GM18870 (cell line): ENCODE measurements around the gene IRAK2.
"Not testable (repeated sequence)": the region's sequence is repeated elsewhere in the genome, so short reads cannot be mapped to it uniquely, and the experiment has no call there.

Experiments used
- ATAC-seq: cut with Tn5 transposase; IDR thresholded peaks from one replicate; pipeline ENCODE4 v1.9.1; 2021; ENCODE audit warnings: moderate library complexity; ENCODE audit not compliant: unreplicated experiment

Gene IRAK2, protein sequence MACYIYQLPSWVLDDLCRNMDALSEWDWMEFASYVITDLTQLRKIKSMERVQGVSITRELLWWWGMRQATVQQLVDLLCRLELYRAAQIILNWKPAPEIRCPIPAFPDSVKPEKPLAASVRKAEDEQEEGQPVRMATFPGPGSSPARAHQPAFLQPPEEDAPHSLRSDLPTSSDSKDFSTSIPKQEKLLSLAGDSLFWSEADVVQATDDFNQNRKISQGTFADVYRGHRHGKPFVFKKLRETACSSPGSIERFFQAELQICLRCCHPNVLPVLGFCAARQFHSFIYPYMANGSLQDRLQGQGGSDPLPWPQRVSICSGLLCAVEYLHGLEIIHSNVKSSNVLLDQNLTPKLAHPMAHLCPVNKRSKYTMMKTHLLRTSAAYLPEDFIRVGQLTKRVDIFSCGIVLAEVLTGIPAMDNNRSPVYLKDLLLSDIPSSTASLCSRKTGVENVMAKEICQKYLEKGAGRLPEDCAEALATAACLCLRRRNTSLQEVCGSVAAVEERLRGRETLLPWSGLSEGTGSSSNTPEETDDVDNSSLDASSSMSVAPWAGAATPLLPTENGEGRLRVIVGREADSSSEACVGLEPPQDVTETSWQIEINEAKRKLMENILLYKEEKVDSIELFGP

DNA sequence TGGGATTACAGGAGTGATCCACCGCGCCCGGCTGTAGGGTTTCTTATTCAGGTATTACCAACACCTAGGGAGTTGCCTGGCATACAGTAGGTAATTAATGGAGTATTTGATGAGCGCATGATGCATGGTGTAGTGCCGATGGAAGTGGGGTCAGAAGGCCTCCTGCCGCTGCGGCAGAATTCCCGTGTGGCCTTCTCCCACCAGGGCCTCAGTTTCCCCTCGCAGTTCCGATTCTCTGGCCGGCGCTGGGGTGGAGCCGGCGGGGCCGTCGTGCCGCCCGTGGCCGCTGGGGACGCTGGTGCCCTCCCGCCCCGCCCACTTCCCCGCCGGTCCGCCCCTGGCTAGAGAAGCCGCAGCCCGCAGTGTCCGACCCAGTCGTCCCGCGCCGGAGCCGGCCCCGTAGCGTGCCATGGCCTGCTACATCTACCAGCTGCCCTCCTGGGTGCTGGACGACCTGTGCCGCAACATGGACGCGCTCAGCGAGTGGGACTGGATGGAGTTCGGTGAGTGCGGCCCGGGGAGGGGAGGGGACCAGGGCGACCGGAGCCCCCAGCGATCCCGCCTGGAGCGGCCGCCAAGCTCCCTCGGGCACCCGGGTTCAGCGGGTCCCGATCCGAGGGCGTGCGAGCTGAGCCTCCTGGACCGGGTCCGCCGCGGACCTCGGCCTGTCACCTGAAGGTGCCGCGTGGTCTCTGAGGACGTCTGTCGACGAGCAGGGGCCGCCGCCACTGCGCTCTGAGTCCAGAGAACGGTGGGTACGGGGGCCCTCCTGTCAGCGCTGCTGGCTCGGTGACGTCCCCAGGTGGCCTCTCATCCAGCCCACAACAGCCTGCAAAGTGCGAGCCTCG is at the start of gene IRAK2:
IRAK2 (plus strand) TSS at position 374 of the 848 bp plus-strand sequence; CDS start at position 410, 36 bp downstream.
- no peak for ATAC-seq

DNA sequence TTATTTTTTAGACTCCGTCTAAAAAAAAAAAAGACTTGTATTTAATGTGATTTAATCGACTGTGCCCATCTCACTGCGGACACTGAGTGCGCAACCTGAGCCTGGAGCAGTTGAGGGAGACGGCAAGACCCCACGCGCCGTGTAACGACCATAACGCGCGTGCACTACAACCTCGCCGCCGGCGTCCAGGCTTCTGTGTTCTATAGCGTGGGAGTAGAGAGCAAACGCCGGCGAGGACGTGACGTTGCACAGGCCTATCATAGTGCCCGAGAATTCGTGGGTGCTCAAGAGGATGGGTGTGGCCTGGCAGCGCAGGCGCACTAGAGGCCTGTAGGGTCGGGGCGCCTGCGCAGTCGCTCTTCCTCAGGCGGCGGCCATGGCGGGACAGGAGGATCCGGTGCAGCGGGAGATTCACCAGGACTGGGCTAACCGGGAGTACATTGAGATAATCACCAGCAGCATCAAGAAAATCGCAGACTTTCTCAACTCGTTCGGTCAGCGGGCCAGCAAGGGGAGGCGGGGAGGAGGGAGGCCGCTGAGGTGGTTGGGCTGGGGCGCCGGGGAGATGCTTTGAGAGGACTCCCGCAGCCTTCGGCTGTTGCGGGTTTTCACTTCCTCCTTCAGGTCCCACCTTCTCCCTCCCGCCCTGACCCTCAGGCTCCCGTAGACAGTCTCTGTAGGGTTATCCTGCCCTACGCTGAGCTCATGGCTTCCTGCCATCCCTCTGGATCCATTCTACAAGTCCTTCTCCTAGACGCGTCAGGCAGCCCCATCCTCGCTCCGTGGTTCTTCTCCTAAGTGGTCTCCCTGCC is 49.2 kb upstream of the IRAK2 start, which contains the start of gene BRK1:
BRK1 (plus strand) TSS at position 350 of the 812 bp plus-strand sequence; CDS start at position 377, 27 bp downstream.
- ATAC-seq, result peak; percentile 85

GRCh38 chr3:10116138-10116460 is 48.6 kb upstream of the IRAK2 start:
- no peak for ATAC-seq

- no peak for ATAC-seq
Observed at GRCh38 chr3:10116928-10117327, 47.8 kb upstream of the IRAK2 start.

DNA sequence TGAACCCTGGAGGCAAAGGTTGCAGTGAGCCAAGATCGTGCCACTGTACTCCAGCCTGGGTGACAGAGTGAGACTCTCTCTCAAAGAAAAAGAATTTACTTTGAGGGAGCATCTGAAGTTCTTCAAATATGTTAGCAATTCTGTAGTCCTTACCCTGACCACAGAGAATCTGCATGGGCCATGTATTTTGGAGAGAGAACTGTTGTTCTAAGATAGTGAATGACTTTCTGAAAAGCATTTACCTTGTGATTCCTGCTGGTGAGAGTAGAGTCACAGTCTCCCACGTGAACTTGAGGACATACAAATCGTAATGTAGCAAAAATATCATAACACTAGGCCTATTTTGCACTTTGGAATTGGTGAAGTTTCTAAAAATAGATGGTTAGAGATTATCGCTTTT is 45.3 kb upstream of the IRAK2 start:
- no peak for ATAC-seq

- no peak for ATAC-seq
Observed at GRCh38 chr3:10121064-10121463, 43.7 kb upstream of the IRAK2 start.

GRCh38 chr3:10122724-10123123 is 42.0 kb upstream of the IRAK2 start:
- ATAC-seq, result no peak

DNA sequence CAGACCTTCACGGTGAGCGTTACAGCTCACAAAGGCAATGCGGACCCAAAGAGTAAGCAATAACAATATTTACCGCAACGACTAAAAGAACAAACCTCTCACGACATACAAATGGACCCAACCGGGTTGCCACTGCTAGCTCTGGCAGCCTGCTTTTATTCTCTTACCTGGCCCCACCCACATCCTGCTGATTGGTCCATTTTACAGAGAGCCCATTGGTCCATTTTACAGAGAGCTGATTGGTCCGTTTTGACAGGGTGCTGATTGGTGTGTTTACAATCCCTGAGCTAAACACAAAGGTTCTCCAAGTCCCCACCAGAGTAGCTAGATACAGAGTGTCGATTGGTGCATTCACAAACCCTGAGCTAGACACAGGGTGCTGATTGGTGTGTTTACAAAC is 28.8 kb upstream of the IRAK2 start:
- ATAC-seq, result not testable (repeated sequence)

GRCh38 chr3:10136426-10137005 is 28.2 kb upstream of the IRAK2 start:
- no peak for ATAC-seq

DNA sequence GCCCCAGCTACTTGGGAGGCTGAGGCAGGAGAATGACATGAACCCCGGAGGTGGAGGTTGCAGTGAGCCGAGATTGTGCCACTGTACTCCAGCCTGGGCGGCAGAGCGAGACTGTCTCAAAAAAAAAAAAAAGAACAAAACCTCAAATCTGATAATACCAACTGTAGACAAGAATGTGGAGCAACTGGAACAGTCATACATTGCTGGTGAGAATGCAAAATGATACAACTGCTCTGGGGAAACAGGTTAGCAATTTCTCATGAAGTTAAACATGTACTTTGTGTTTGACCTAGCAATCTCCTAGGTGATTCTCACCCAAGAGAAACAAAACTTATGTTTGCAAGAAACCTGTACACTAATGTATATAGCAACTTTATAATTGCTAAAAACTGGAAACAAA is 27.5 kb upstream of the IRAK2 start:
- ATAC-seq, result no peak

DNA sequence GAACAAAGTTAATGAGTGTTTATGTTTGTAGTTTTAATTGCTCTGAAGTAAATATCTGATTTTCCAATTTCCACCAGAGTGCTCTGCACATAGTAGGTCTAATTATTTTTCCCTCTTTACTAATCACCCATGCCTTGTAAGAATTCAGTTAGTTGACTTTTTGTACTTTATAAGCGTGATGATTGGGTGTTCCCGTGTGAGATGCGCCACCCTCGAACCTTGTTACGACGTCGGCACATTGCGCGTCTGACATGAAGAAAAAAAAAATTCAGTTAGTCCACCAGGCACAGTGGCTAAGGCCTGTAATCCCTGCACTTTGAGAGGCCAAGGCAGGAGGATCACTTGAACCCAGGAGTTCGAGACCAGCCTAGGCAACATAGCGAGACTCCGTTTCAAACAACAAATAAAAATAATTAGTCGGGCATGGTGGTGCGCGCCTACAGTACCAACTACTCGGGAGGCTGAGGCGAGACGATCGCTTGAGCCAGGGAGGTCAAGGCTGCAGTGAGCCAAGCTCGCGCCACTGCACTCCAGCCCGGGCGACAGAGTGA is 23.6 kb upstream of the IRAK2 start:
- ATAC-seq, result no peak

DNA sequence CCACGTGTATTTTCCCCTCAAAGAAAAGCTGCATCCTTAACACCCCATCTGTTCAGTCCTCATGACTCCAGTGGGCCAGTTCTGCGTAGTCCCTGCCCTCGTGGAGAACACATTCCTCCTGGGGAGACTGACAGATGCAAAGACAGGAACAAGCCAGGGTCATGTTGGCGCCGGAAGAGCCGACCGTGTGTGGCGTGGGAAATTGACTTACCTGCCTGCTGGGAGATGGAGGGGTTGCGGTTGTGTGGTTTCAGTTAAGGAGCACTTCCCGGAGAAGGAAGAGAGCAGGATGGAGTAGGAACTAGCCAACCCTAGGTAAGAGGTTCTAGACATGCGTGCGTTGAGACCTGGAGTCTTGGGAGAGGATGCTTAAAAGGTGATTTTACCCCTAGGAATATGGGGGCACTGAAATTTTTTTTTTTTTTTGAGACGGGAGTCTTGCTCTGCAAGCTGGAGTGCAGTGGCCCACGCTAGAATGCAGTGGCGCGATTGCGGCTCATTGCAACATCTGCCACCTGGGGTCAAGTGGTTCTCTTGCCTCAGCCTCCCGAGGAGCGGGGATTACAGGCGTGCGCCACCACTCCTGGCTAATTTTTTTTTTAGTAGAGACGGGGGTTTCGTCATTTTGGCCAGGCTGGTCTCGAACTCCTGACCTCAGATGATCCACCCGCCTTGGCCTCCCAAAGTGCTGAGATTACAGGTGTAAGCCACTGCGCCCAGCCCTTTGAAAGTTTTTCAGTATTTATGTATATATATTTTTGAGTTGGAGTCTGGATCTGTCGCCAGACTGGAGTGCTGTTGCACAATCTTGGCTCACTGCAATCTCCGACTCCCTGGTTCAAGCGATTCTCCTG is 21.8 kb upstream of the IRAK2 start:
- ATAC-seq, result no peak

- no peak for ATAC-seq
Observed at GRCh38 chr3:10145685-10146084, 19.0 kb upstream of the IRAK2 start.

DNA sequence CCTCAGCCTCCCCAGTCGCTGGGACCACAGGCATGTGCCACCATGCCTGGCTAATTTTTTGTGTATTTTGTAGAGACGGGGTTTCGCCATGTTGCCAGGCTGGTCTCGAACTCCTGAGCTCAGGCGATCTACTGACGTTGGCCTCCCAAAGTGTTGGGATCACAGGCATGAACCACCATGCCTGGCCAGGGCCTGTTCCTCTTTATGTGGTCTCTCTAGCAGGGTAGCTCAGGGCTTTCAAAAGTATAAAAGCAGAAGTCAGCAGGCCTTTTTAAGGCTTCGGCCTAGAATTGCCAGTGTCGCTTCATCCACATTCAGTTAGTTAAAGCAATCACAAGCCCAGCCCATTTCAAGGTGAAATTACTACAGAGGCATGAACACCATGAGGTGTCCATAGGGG is 15.5 kb upstream of the IRAK2 start:
- no peak for ATAC-seq

DNA sequence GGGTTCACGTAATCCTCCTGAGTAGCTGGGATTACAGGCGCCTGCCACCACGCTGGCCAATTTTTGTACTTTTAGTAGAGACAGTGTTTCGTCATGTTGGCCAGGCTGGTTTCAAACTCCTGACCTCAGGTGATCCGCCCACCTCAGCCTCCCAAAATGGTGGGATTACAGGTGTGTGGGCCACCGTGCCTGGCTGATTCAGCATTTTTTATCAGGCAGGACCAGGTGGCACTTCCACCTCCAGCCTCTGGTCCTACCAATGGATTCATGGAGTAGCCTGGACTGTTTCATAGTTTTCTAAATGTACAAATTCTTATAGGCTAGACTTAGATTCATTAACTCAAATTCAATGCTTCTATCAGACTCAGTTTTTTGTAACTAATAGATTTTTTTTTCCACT is 13.7 kb upstream of the IRAK2 start:
- ATAC-seq, result no peak

DNA sequence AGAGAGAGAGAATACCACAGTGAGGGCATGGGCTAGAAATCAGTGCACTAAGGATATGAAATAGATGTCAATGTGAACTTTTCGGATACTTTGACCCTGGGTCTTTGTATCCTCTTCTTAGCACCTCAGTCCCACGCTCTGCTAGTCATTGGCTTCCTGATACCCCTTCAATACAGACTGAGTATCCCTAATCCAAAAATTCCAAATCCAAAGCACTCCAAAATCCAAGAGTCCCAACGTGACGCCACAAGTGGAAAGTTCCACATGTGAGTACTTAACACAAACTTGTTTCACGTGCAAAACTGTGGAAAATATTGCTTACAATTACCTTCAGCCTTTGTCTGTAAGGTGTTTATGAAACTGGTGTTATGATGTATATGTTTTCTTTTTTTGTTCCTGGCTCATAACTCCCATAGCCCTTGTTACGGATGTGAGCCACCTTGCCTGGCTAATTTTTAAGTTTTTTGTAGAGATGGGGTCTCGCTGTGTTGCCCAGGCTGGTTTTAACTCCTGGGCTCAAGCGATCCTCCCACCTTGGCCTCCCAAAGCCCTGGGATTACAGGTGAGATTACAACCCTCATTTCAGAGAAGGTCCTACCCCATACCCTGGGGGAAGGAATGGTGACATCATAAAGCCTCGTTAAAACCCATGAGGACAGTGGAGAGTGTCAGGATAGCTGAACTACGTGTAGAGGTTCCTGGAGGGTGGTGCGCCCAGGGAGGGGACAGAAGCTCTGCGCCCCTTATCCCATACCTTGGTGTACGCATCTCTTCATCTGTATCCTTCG is 10.2 kb upstream of the IRAK2 start:
- ATAC-seq, result no peak

DNA sequence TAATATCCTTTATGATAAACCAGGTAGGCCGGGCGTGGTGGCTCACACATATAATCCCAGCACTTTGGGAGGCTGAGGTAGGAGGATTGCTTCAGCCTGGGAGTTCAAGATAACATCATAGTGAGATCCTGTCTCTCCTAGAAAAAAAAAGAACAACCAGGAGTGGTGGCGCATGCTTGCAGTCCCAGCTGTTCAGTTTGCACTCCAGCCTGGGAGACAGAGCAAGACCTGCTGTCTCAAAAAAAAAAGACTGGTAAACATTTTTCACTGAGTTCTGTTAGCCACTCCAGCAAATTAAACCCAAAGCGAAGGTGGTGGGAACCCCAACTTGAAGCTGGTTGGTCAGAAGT is 9.6 kb upstream of the IRAK2 start:
- no peak for ATAC-seq

DNA sequence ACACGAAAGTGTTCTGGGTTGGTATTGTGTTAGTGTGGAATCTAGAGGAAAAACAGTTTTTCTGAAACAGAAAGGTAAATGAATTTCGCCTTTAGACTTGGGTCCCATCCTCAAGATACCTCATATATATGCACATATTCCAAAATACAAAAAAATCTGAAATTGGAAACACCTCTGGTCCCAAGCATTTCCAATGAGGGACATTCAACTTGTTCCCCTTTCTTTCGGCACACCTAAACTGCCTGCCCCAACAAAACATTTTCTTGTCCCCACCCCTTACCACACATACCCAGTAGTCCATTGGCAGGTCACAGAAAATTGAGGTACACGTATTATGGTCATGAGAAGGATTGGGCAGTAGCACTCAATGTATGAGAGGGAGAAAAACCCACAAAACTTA is 9.1 kb upstream of the IRAK2 start:
- no peak for ATAC-seq

DNA sequence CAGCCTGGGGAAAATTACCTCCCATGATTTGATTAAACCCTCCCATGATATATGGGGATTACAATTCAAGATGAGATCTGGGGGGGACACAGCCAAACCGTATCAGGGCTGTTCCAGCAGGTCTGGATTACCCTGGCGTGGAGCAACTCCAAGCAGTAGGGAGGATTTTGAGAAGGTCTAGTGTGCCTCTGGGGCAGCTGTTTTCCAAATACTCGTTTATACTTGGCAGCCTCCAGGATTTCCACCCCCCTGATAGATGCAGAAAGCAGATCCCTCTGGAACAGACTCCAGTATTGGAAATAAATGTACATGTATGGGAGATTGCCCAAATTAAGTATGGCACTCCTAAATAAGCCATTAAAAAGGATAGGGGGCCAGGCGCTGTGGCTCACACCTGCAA is 7.7 kb upstream of the IRAK2 start:
- no peak for ATAC-seq
